COLO668 (cell line): ENCODE results near the gene GADD45GIP1.
"Not testable (repeated sequence)": the region's sequence is repeated elsewhere in the genome, so short reads cannot be mapped to it uniquely, and the experiment has no call there.

ENCODE experiments used
- DNase-seq: peaks from one replicate; lab custom pipeline; 2025; ENCODE audit not compliant: unreplicated experiment; lab: John Stamatoyannopoulos, UW

Gene GADD45GIP1

DNA sequence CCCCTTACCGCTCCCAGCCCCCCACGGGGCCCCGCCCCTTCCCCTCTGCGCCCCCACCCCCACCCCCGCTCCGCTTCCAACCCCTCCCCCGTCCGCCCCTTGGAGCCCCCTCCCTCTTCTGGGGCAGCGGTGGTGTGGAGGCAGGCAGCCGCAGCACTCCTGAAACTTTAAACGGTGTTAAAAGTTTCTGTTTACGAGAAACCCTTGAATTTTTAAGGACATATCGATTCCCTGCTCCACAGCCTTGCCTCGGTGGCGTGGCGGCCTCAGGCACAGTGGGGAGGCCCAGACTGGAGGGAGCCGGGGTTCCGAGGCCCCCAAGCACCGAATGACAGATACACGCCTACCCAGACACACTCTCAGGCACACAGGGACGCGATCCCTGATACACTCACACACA lies 33.4 kb upstream of the GADD45GIP1 start:
- DNase-seq, result no peak

DNA sequence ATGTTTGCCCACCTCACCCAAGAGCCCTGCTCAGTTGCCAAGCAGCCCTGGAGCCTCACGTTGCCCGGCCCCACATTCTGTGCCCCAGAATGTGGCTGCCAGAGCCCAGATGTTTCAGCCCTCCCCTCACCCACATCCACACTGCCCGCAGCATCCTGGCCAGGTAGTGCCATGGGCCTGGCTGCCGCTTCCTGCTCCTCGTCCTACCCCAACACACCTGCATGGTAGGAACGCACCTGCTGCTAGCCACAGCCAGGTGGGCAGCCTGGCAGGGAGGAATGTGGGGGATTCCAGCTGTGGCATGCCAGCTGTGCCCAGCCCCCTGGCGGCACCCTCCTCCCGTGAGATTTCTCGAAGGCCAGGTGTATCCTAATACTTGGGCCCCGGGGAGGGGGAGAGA lies 30.8 kb upstream of the GADD45GIP1 start:
- DNase-seq, result peak; percentile 65

DNA sequence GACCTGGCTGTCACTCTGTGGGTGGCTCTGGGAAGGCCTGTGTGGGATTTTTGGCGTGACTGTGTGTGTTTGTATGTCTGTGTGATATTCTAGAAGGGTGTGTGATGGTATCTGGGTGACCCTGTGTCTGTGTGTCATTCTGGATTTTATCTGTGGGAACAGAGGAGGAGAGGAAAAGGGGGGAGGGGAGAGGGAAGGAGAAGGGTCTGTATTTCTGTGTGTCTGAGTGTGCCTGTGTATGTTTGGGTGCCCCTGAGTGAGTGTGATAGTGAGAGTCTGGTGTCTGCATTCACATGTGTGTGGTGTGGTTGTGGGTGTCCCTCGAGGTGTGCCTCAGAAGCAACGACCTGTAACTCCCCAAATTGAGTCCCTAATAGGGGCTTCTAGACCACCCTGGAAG lies 30.2 kb upstream of the GADD45GIP1 start:
- no peak for DNase-seq

DNA sequence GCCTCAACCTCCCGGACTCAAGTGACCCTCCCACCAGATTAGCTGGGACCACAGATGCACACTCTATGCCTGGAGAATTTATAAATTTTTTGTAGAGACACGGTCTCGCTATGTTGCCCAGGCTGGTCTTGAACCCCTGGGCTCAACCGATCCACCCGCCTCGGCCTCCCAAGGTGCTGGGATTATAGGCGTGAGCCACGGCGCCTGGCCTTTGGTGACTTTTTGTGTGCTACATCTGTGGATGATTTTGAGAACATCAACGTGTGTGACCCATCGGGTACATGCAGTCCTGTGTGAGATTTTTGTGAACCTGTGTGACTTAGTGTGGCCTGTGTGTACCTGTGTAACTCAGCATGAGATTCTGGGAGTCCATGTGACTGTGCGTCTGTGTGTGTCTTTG lies 29.7 kb upstream of the GADD45GIP1 start:
- no peak for DNase-seq

DNA sequence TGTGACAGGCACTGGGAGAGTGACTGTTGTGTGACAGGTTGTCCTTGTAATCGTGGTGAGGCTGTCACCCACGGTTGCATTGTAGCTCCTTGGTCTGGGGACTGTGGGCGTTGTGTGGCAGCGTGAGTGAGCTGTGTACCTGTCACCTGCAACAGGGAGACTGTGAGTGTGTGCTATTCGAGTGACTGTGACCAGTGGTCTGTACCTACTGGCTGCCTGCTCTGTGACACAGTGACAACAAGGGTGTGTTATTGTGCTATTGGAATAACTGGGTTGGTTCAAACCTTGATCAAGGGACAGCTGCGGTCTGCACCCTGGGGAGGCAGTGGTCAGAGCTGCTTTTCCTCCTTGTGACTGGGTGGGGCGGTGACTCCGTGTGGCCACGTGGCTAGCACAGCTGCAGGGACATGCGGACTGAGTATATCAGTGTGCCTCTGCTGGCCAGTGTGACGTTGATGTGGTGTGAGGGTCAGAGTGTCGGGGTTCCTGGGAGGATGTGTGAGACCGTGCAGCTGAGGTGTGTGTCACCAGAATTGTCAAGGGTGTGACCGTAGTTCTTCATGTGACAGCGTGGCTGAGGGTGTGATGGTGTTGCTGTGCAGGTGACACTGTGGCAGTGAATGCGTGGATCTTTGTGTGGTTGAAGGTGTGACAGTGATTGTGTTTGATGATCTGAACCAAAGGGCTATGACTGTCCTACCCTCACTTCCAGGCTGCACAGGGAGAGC lies 28.2 kb upstream of the GADD45GIP1 start:
- peak; percentile 76 for DNase-seq

DNA sequence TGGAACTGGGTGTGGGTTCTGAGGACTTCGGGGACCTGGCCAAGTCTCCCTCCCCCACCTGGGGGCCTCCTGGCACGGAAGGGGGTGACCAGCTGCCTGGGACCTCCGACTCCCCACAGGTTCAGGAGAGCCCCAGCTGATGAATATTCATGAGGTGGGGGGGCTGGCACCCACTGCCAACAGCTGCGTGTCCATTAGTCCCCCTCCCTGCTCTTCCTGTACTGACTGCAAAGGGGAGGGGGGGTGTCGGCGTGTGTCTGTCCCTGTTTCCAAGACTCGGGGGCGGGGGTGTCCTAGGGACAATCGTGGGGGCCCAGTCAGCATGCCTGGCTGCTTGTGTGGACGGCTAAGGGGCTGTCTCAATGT lies 27.6 kb upstream of the GADD45GIP1 start:
- no peak for DNase-seq

DNA sequence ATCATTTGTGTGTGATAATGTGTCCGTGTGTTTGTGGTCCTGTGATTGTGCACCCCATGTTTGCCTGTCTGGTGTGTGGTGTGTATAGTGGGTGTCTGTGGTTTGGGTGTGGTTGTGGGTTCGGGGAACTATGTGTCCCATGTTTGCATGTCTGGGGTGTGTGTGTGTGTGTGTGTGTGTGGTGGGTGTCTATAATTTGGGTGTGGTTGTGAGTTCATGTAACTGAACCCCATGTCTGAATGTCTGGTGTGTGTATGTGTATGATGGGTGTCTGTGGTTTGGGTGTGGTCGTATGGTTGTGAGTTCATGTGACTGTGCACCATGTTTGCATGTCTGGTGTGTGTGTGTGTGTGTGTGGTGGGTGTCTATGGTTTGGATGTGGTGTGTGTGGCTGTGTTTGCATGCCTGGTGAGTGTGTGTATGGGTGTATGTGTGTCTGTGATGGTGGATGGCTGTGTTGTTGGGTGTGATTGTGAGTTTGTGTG lies 27.2 kb upstream of the GADD45GIP1 start:
- no peak for DNase-seq

DNA sequence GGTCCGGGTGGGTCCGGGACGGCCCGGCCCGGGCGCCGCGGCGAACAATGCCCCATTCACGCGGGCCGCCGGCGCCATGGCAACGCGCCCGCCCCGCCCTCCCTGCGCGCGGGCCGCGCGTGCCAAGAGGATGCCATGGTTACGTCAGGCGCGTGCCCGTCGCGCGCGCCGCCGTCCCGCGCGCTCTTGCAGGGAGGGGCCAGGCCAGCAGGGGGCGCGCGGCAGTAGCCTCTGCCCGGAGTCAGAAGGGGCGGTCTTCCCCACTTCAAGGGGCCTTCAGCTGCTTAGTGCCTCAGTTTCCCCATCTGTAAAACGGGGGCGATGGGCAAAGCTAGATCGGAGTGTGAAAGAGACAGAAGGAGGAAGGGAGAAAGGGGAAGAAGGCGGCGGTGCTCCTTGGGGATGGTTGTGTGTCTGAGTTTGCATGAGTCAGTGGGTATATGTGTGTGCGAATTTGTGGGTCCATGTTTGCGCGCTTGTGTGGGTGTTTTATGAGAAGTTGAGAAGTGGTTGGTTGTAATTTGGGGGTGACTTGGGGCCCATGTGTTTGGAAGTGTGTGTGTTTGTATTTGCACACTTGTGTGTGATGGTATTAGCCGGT lies 26.6 kb upstream of the GADD45GIP1 start:
- peak; percentile 77 for DNase-seq

DNA sequence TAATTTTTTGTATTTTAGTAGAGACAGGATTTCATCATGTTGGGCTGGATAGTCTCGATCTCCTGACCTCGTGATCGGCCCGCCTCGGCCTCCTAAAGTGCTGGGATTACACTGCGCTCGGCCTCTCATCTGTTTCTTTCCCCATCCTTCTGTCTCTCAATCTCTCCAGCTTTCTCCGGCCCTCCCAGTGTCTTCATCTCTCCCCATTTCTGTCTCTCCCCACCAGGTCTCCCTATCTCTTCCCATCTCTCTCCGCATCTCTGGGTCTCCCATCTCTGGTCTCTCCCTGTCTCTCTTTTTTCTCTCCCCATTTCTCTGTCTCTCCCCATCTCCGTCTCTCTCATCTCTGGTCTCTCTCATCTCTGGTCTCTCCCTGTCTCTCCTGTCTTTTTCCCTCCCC lies 26.1 kb upstream of the GADD45GIP1 start:
- DNase-seq, result no peak

DNA sequence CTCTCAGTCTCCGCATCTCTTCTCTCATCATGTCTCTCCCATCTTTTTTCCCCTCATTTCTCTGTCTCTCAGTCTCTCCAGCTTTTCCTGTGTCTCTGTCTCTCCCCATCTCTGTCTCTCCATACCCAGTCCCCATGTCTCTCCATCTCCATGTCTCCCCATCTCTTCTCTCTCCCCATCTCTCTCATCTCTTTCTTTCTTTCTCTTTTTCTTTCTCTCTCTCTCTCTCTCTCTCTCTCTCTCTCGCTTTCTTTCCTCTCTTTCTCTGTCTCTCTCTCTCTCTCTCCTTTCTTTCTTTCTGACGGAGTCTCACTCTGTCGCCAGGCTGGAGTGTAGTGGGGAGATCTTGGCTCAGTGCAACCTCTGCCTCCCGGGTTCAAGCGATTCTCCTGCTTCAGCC lies 25.6 kb upstream of the GADD45GIP1 start:
- DNase-seq, result no peak

DNA sequence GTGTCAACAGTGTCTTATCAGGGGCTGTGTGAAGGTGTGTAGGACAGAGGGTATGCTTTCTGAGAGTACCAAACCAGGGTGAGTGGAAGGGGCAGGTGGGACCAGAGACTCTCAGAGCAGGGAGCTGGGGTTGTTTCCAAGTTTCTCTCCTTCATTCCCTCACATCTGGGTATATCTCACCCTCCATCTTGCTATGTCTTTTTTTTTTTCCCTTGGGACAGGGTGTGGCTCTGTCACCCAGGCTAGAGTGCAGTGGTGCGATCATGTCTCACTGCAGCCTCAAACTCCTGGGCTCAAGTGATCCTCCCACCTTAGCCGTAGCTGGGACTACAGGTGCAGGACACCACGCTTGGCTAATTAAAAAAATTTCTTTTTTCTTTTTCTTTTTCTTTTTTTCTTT lies 23.0 kb upstream of the GADD45GIP1 start:
- DNase-seq, result no peak

DNA sequence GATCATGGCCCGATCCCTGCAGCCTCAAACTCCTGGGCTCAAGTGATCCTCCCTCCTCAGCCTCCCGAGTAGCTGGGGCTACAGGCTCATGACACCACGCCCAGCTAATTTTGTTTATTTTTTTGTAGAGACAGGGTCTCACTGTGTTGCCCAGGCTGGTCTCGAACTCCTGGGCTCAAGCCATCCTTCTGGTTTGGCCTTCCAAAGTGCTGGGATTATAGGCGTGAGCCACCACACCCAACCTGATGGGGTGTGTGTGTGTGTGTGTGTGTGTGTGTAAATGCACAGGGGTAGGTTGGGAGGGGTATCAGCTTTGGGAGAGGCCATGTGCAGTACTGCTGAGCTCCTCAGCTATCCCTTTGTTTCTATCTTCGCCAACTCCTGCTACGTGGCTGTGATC lies 19.1 kb upstream of the GADD45GIP1 start:
- DNase-seq, result not testable (repeated sequence)

DNA sequence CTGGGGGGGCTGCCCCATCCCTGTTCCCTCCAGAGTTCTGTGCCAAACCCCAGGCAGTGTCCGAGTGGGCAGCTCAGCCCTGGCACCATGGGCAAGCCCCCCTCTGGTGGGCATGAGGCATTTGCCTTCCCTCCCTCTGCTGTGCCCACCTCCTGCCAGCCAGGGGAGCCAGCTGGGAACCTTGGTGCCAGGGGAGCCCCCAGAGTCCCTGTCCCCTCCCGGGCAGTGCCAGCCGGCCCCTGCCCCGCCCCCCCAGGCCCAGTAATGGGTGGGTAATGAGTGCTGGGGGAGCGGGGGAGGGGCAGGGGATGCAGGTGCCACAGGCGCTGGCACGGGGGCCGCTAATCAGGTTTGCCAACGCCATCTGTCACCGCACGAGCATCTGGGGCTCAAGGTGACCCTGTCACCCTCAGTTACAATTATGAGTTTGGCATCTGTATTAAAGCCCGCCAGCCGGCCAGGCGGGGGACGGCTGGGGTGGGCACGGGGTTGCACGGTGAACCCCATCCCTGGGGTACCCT lies 18.3 kb upstream of the GADD45GIP1 start:
- DNase-seq, result no peak

DNA sequence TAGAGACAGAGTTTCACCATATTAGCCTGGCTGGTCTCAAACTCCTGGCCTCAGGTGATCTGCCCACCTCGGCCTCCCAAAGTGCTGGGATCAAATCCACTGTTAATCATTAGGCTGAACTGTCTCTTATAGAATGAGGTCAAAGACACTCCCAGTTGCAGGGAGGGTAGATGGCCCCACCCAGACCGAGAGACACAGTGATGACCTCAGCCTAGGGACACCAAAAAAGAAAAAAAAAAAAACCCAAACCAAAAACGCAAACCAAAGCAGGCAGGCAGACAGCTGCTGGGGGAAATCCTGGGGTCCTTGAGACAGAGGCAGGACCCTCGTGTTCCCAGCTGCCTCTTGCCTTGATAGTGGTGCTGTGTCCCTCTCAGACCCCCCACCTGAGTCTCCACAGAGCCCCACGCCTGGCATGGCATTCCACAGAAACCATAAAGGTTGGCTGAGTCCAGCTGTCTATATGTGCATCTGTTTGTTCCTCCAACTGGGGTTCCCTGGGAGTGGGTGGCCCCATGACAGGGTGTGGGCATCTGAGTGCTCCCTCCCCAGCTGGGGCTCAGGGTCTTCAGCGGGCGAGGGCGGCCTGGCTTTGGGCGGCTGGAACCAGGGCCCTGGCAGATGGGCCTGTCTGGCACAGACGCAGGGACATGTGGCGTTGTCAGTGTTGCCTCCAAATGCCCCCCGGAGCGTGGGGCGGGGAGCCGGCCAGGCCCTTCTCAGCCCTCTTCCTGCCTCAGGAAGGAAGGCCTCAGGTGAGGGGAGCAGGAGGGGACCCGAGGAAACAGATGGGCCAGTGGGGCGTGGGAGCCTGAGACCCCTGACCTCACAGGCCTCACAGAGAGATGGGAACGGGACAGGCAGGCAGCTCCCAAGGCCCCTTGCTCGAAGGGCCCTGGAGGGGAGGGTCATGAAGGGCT lies 17.5 kb upstream of the GADD45GIP1 start:
- DNase-seq, result peak; percentile 20

DNA sequence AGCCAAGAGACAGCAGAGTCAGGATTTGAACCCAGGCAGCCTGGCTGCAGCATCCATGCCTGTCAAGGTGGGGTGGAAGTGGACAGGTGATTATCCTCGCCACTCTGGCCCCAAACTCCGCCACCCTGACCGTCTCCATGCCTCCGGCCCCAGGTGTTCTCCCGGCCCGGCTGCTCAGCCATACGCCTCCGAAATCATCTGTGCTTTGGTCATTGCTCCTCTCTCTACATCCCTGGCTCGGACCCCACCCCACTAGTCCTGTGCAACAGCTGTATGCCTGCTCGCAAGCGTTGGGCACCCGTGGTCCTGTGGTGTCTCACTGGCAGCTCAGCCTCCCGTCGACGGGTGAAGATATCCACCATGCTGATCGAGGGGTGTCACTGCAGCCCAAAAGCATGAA lies 16.2 kb upstream of the GADD45GIP1 start:
- no peak for DNase-seq

DNA sequence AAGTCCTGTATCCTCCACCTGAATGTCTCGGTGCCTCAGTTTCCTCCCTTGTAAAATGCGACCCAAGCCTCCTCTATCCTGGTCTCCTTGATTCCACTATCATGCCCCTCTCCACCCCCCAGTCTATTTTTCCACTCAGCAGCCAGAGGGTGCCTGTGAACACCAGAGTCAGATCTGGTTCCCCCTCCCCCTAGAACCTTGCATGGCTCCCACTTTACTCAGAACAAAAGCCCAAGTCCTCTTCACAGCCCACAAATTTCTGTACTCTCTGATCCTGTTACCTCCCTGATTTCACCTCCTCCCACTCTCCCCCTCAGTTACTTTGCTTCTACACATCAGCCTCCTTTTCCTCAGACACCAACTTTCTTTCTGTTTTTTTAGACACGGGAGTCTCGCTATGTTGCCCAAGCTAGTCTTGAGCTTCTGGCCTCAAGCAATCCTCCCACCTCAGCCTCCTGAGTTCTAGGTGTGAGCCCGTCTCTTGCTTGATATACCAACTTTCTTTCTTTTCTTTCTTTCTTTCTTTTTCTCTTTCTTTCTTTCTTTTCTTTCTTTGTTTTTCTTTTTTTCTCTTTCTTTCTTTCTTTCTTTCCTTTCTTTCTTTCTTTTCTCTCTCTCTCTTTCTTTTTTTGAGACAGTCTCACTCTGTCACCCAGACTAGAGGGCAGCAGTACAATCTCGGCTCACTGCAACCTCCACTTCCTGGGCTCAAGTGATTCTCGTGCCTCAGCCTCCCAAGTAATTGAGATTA lies 13.2 kb upstream of the GADD45GIP1 start:
- DNase-seq, result no peak

DNA sequence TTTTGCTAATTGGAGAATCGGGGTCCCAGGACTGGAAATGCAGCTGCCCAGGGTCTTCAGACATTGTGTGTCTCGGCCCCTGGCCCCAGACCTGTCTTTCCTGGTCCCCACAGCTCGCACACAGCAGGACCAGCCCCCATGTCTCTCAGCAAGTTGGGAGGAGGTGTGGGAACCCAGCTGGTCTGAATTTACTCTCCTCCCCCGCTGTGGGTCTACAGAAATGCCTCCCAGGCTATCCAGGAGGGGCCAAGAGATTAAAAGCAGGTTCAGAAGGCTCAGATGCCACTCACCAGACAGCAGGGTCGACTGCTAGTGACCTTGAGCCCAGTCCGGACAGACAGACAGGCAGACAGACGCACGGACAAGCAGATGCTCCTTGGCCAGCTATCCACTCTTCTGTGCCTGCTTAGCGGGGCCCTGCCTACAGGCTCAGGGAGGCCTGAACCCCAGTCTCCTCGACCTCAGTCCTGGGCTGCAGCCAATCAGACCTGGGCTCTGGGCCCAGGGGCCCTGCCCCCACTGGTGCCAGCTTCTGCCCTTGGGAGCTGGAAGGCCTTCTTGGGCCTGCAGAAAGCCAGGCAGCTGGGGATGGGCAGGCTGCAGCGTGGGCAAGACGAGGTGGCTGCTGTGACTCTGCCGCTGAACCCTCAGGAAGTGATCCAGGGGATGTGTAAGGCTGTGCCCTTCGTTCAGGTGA lies 12.4 kb upstream of the GADD45GIP1 start, which contains the start of gene DAND5:
Gene DAND5, plus strand, starts transcription at position 285 of the 697 bp plus-strand sequence. Its CDS starts 85 bp downstream, at position 370.
- DNase-seq, result no peak

DNA sequence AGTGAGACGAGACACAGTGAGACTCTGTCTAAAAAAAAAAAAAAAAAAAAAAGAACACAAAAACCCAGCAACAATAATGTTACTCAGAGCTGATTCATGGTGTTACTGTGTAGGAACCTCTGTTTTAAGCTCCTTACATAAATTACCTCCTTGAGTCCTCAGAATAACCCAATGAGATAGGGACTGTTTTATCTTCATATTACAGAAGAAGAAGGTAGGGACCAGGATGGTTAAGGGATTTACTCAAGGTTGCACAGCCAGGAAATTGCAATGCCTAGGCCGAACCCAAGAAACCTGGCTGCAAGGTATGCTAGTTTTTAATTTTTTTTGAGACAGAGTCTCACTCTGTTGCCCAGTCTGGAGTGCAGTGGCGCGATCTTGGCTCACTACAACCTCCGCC lies 10.9 kb upstream of the GADD45GIP1 start:
- DNase-seq, result no peak

DNA sequence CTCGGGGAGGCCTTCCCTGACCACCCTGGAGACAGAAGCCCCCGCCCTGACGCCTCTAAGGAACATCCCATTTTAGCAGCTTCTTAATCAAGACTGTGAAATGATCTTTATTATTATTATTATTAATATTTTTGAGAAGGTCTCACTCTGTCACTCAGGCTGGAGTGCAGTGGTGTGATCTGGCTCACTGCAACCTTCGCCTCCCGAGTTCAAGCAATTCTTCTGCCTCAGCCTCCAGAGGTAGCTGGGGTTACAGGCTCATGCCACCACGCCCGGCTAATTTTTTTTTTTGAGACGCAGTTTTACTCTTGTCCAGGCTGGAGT lies 8.8 kb upstream of the GADD45GIP1 start:
- DNase-seq, result no peak
